IMR-90 (cell line): ENCODE results near the gene CD9. TPM values are rescaled to one million over a fixed set of nuclear protein-coding genes. Genes with fewer than 3 reads are reported as not detected.

Experiments
- ATAC-seq: fragments of 200-7000 bp; cut with Tn5 transposase; 2 replicates; pipeline ENCODE4 v1.9.1; 2020; ENCODE audit warnings: low read depth, mild to moderate bottlenecking, moderate library complexity
- BruUV-seq: library from RNA; stranded (reverse); fragments of 400-500 nt; replicated peaks from 2 replicates; lab custom pipeline; 2021; lab: Mats Ljungman, UMichigan
- CTCF ChIA-PET: fragments of 300-600 bp; formaldehyde crosslinking; extraction: SDS; loops from one replicate; lab custom pipeline; 2021; ENCODE audit warnings: antibody characterized with exemption; lab: Yijun Ruan, JAX
- POLR2A ChIA-PET: fragments of 300-600 bp; sonication (Branson Sonifier 250); formaldehyde crosslinking; loops from one replicate; lab custom pipeline; 2022; ENCODE audit warnings: antibody characterized with exemption; ENCODE audit not compliant: unreplicated experiment; lab: Charles Lee
- DNase-seq: peaks from one replicate; pipeline ENCODE4 v3.0.0; 2013
- H2AFZ ChIP-seq: replicated peaks from 2 replicates; pipeline ENCODE3; 2013; ENCODE audit warnings: low read length, mild to moderate bottlenecking; ENCODE audit not compliant: poor library complexity
- H2AK5ac ChIP-seq: 2 replicates; pipeline ENCODE4 v1.6.1; 2013; ENCODE audit warnings: low read depth, low read length, inconsistent platforms
- H2AK9ac ChIP-seq: replicated peaks from 2 replicates; pipeline ENCODE3; 2013; ENCODE audit warnings: mild to moderate bottlenecking, low read depth, low read length, moderate library complexity; ENCODE audit not compliant: poor library complexity
- H2BK120ac ChIP-seq: 2 replicates; pipeline ENCODE4 v1.6.1; 2013; ENCODE audit warnings: low read depth, low read length, inconsistent platforms
- H2BK15ac ChIP-seq: 3 replicates; pipeline ENCODE4 v1.6.1; 2013; ENCODE audit warnings: low read depth, low read length, inconsistent platforms
- H2BK20ac ChIP-seq: 2 replicates; pipeline ENCODE4 v1.6.1; 2013; ENCODE audit warnings: low read depth, mild to moderate bottlenecking, inconsistent platforms, low read length, moderate library complexity
- H2BK5ac ChIP-seq: 2 replicates; pipeline ENCODE4 v1.6.1; 2013; ENCODE audit warnings: mild to moderate bottlenecking, low read depth, low read length, inconsistent platforms; ENCODE audit not compliant: poor library complexity, severe bottlenecking
- H3K14ac ChIP-seq: replicated peaks from 2 replicates; pipeline ENCODE4 v1.6.1; 2013; ENCODE audit warnings: low read depth, low read length, inconsistent platforms
- H3K18ac ChIP-seq: 2 replicates; pipeline ENCODE4 v1.6.1; 2013; ENCODE audit warnings: low read depth, low read length, control low read depth
- H3K23ac ChIP-seq: 2 replicates; pipeline ENCODE4 v1.6.1; 2013; ENCODE audit warnings: low read depth, low read length, inconsistent platforms
- H3K27ac ChIP-seq: 2 replicates; pipeline ENCODE4 v1.5.1; 2013; ENCODE audit warnings: mild to moderate bottlenecking, control low read depth, low read length; ENCODE audit not compliant: insufficient read depth
- H3K27me3 ChIP-seq: 2 replicates; pipeline ENCODE4 v1.6.1; 2013; ENCODE audit warnings: low read length; ENCODE audit not compliant: control insufficient read depth, insufficient read depth
- H3K36me3 ChIP-seq: 2 replicates; pipeline ENCODE4 v1.6.1; 2013; ENCODE audit warnings: low read length, mixed read lengths; ENCODE audit not compliant: control insufficient read depth, insufficient read depth
- H3K4ac ChIP-seq: 2 replicates; pipeline ENCODE4 v1.6.1; 2013; ENCODE audit warnings: low read depth, low read length, inconsistent platforms
- H3K4me1 ChIP-seq: 2 replicates; pipeline ENCODE4 v1.6.1; 2013; ENCODE audit warnings: low read length, mixed read lengths; ENCODE audit not compliant: control insufficient read depth, insufficient read depth
- H3K4me2 ChIP-seq: 2 replicates; pipeline ENCODE4 v1.6.1; 2013; ENCODE audit warnings: low read depth, mild to moderate bottlenecking, control low read depth, low read length, moderate library complexity
- H3K4me3 ChIP-seq: 2 replicates; pipeline ENCODE4 v1.5.1; 2013; ENCODE audit warnings: low read depth, mild to moderate bottlenecking, control low read depth, low read length, moderate library complexity; ENCODE audit not compliant: insufficient read depth
- H3K56ac ChIP-seq: 2 replicates; pipeline ENCODE4 v1.6.1; 2013; ENCODE audit warnings: low read length, inconsistent platforms; ENCODE audit not compliant: insufficient read depth; ENCODE audit errors: extremely low read depth
- H3K79me1 ChIP-seq, 2 experiments: 2 replicates each; pipeline ENCODE4 v1.6.1; 2013; ENCODE audit warnings: low read length in 2 of 2, inconsistent platforms in 1 of 2, low read depth in 1 of 2
- H3K9ac ChIP-seq: 2 replicates; pipeline ENCODE4 v1.6.1; 2013; ENCODE audit warnings: low read depth, low read length, control low read depth
- H3K9me1 ChIP-seq: 2 replicates; pipeline ENCODE4 v1.6.1; 2013; ENCODE audit warnings: low read length, inconsistent platforms; ENCODE audit not compliant: insufficient read depth
- H3K9me3 ChIP-seq: 2 replicates; pipeline ENCODE4 v1.6.1; 2013; ENCODE audit warnings: low read length; ENCODE audit not compliant: control insufficient read depth, insufficient read depth
- H4K20me1 ChIP-seq: 2 replicates; pipeline ENCODE4 v1.6.1; 2013; ENCODE audit warnings: low read length, inconsistent platforms; ENCODE audit not compliant: insufficient read depth
- H4K5ac ChIP-seq: 2 replicates; pipeline ENCODE4 v1.6.1; 2013; ENCODE audit warnings: mild to moderate bottlenecking, low read depth, low read length, control low read depth
- H4K8ac ChIP-seq, 2 experiments: 2 replicates each; pipeline ENCODE4 v1.6.1; 2013; ENCODE audit warnings: low read depth in 2 of 2, low read length in 2 of 2, control low read depth in 1 of 2, inconsistent platforms in 1 of 2
- H4K91ac ChIP-seq: 2 replicates; pipeline ENCODE4 v1.6.1; 2013; ENCODE audit warnings: low read depth, low read length, inconsistent platforms; ENCODE audit not compliant: insufficient read depth
- FOS ChIP-seq: fragments of 150-350 bp; IDR thresholded peaks from 2 replicates; pipeline ENCODE4 v1.6.1; 2016; ENCODE audit warnings: low read depth, low read length
- MAFK ChIP-seq: IDR thresholded peaks from 2 replicates; pipeline ENCODE4 v1.6.1; 2012; ENCODE audit warnings: low read depth, low read length, improper control_type of control experiment
- NFE2L2 ChIP-seq: fragments of 150-350 bp; IDR thresholded peaks from 2 replicates; pipeline ENCODE4 v1.6.1; 2016; ENCODE audit warnings: low read depth, mild to moderate bottlenecking, low read length
- RAD21 ChIP-seq: IDR thresholded peaks from 2 replicates; pipeline ENCODE4 v1.6.1; 2012; ENCODE audit warnings: low read length, improper control_type of control experiment
- RCOR1 ChIP-seq: IDR thresholded peaks from 2 replicates; pipeline ENCODE4 v1.6.1; 2012; ENCODE audit warnings: mild to moderate bottlenecking, low read length, improper control_type of control experiment; ENCODE audit not compliant: insufficient replicate concordance
- WGBS, 2 experiments: methylation state at CpG; one replicate each; pipeline versions ENCODE4 v1.1.5 to v1.1.7; 2013; ENCODE audit warnings: missing lambda C conversion rate in 2 of 2; ENCODE audit not compliant: insufficient read length in 1 of 2; ENCODE audit errors: extremely low coverage in 2 of 2; 5-methylcytosine and 5-hydroxymethylcytosine counted together
- dilution Hi-C: fragments of 300-500 bp; cut with HindIII; formaldehyde crosslinking; loops from one replicate; pipeline ENCODE4 v1.14.3; 2018; ENCODE audit warnings: low sequenced_read_pairs; ENCODE audit not compliant: unreplicated experiment
- in situ Hi-C: fragments of 300-500 bp; cut with MboI; formaldehyde crosslinking; loops from 3 replicates; pipeline ENCODE4 v1.14.3; 2019; ENCODE audit warnings: low sequenced_read_pairs, inconsistent platforms, mixed read lengths
- intact Hi-C: fragments of 100-400 bp; cut with micrococcal nuclease; formaldehyde crosslinking; loops from 2 replicates; pipeline ENCODE4 v1.10.0; 2022
- polyA plus RNA-seq, 3 experiments: library from polyadenylated mRNA; depleted of rRNA; stranded (reverse); fragments of >200 nt; gene quantifications; 2 replicates each; pipeline ENCODE4 v1.2.3, GENCODE V29; 2012; ENCODE audit warnings: low replicate concordance in 1 of 3
- total RNA-seq: library from RNA; depleted of rRNA; stranded (reverse); fragments of >200 nt; gene quantifications from 2 replicates; pipeline ENCODE4 v1.2.3, GENCODE V29; 2012
- TF ChIP-seq, protein P1 (sequence below): fragments of 150-350 bp; IDR thresholded peaks from 2 replicates; pipeline ENCODE4 v1.6.1; 2016; ENCODE audit warnings: low read depth, mild to moderate bottlenecking, low read length, moderate library complexity, borderline replicate concordance
- TF ChIP-seq, protein P2 (sequence below): conservative IDR thresholded peaks from 2 replicates; pipeline ENCODE4 v1.5.1; 2012; ENCODE audit warnings: mild to moderate bottlenecking, low read depth, low read length, improper control_type of control experiment

Gene CD9
- total and polyA plus RNA-seq, 2 of the 4 experiments (the other 2 are of a cell fraction): 48.8 to 70.9 TPM

DNA sequence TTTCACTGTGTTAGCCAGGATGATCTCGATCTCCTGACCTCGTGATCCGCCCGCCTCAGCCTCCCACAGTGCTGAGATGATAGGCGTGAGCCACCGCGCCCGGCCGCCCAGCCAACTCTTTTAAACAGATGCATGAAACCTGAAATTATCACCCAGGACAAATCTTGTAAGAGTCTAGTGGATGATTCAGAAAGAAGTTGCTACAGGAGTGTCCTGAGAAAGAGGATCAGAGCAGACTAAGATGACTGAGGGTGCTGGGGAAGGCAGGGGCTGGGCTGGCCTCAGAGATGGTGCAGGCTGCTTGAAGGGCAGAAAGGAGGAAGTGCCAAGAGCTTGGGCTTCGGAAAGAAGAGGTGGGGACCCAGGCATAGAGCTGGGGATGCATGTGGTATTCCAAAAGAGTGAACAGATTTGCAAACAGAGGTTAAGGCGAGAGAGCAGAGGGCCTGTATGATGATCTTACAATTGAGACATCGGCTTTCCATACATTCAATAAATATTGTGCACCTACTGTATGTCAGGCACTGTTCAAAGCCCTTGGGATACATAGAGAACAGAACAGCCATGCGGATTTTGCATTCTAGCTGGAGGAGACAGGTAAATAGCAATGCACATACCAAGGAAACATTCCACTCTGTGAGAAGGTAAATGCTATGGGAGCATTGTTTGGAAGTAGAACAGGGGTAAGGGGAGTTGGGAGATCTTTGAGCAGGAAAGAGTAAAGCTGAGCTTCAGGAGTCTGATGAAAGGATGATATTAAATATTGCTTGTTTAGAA is 7.4 kb upstream of the CD9 start:
- Histone ChIP-seq H3K36me3 (no peaks in the 10 kb centered on the region), H3K27me3 (peaks cover 6% of the 10 kb centered on the region; the same call in 1 of the 2 replicates), H2AFZ (no peak overlapping the region), H2BK5ac (no peak overlapping the region), H4K20me1 (no peaks in the 10 kb centered on the region), H3K23ac (no peak overlapping the region), H3K18ac (no peak overlapping the region), H3K79me1 (no peaks in the 10 kb centered on the region), H3K4me1 (peaks cover 8% of the 10 kb centered on the region), H3K56ac (no peak overlapping the region), H3K27ac (no peak overlapping the region), H4K5ac (no peak overlapping the region), H3K4ac (no peak overlapping the region), H3K4me2 (no peak overlapping the region), H3K9me3 (no peaks in the 10 kb centered on the region), H2BK120ac (peak overlapping the region; percentile 11; the same call in 1 of the 2 replicates), H3K9me1 (no peaks in the 10 kb centered on the region), H2BK20ac (no peak overlapping the region), H3K9ac (no peak overlapping the region), H3K14ac (no peak overlapping the region), H2BK15ac (no peak overlapping the region), H4K8ac (no peak overlapping the region), H2AK5ac (peak overlapping the region; percentile 49; the same call in 1 of the 2 replicates), H3K4me3 (no peak overlapping the region), H4K91ac (no peak overlapping the region), H2AK9ac (no peak overlapping the region)
- DNase-seq: no peak
- WGBS, 2 experiments: no CpG with 5 or more reads among the region's 13 CpGs
- intact Hi-C loops (no loop called here), dilution Hi-C loops (no loop called here), in situ Hi-C loops (loop anchor here (25.0 kb wide), 1 partner anchor 270 kb away; the partner anchor contains the start of genes TAPBPL and VAMP1)
- TF ChIP-seq NFE2L2 (no peak), MAFK (no peak), FOS (no peak), RCOR1 (no peak), RAD21 (no peak)
- TF ChIP-seq, protein P1, sequence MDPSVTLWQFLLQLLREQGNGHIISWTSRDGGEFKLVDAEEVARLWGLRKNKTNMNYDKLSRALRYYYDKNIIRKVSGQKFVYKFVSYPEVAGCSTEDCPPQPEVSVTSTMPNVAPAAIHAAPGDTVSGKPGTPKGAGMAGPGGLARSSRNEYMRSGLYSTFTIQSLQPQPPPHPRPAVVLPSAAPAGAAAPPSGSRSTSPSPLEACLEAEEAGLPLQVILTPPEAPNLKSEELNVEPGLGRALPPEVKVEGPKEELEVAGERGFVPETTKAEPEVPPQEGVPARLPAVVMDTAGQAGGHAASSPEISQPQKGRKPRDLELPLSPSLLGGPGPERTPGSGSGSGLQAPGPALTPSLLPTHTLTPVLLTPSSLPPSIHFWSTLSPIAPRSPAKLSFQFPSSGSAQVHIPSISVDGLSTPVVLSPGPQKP: no peak
- TF ChIP-seq, protein P2, sequence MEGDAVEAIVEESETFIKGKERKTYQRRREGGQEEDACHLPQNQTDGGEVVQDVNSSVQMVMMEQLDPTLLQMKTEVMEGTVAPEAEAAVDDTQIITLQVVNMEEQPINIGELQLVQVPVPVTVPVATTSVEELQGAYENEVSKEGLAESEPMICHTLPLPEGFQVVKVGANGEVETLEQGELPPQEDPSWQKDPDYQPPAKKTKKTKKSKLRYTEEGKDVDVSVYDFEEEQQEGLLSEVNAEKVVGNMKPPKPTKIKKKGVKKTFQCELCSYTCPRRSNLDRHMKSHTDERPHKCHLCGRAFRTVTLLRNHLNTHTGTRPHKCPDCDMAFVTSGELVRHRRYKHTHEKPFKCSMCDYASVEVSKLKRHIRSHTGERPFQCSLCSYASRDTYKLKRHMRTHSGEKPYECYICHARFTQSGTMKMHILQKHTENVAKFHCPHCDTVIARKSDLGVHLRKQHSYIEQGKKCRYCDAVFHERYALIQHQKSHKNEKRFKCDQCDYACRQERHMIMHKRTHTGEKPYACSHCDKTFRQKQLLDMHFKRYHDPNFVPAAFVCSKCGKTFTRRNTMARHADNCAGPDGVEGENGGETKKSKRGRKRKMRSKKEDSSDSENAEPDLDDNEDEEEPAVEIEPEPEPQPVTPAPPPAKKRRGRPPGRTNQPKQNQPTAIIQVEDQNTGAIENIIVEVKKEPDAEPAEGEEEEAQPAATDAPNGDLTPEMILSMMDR: no peak
- no peak for ATAC-seq
- ChIA-PET POLR2A (interaction anchor here (0.6 kb wide), 1 partner anchor 1886 kb away, joined by 6 read pairs; no protein-coding TSS in a partner anchor), CTCF (interaction anchor here (1.1 kb wide), 1 partner anchor 137 kb away, joined by 3 read pairs; no protein-coding TSS in a partner anchor)
- no TSS peak for BruUV-seq
